SKM-1 treated with dmso at 0.1 percent for 144 hours (cell line): ENCODE measurements around the gene OSBPL3.
"Not testable (repeated sequence)": the region's sequence is repeated elsewhere in the genome, so short reads cannot be mapped to it uniquely, and the experiment has no call there.

Source experiments
- DNase-seq: peaks from one replicate; lab custom pipeline; 2025; ENCODE audit not compliant: unreplicated experiment; lab: John Stamatoyannopoulos, UW

Gene OSBPL3

GRCh38 chr7:24924375-24924774, 55.6 kb downstream of the OSBPL3 start:
- no peak for DNase-seq

DNA sequence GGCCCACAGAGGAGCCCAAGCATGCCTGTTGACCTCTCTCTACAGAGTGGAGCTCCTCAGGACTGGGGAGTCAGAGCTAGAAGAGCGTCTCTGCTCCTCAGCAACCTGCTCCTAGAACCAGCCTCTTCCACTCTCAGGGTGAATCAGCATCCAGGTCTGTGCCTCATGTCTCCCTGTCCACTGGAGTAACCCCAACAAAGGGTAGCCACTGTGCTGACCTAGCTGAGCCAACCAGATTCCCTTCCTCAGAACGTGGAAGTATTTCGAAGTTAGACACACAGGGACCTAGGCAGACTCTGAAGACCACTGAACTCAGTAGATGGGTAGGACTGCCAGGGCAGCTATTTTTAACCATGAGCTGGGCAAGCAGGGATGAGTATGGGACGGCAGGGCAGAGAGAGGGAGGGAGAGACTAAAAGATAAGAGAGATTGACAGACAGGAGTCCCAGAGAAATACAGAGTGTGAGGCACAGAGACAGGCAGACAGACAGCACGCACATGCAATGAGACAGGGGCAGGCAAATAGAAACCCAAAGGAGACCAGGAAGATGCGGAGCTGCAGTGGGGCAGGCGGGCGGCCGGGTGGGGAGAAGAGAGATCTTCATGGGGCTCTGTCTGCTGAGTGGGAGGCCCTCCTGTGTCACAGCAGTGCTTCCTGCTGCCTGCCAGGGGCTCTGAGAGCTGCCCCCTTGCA, 56.7 kb downstream of the OSBPL3 start:
- DNase-seq = no peak

DNA sequence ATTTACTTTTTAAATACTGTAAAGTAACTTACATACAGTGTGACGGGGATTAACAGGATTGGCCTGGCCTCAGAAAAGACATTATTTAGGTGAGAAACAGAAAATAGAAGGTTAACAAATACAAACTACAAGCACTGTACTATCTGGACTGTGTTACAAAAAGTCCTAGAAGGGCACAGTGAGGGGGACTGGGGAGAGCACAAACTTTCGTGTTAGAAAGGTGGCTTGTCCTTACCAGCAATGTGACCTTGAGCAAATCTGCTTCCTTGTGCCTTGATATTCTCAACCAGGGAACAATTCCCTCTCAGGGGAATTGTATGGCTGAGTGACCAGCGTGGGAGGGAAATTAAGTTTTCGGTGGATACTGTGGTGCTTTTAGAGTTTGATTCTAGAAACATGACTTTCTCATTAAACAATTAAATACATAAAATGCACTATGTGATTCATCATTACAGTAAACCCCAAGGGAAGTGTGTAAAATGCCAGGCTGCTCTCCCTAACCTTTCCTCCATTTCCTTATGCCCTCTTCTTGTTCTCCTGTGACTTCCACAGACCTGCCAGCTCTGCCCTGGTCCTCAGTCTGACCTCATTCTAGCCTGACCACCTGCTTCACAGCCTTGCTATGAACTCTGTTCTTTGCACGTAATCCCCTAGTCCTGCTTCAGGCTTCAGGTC, 57.7 kb downstream of the OSBPL3 start:
- no peak for DNase-seq

DNA sequence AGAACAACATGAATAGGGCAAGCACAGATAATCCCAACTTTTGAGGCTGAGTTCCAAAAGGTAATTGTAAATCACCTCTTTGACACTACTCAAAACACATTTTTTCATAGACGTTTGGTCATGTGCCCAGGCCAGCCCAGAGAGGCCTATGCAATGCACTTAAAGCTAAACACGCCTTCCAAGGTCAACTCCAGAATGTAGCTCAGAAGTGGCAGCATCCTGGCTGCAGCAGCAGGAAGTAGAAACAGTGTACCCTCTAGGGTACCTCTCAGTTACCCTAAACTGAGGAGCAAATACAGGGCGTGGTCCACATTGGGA, 58.7 kb downstream of the OSBPL3 start:
- DNase-seq = no peak

DNA sequence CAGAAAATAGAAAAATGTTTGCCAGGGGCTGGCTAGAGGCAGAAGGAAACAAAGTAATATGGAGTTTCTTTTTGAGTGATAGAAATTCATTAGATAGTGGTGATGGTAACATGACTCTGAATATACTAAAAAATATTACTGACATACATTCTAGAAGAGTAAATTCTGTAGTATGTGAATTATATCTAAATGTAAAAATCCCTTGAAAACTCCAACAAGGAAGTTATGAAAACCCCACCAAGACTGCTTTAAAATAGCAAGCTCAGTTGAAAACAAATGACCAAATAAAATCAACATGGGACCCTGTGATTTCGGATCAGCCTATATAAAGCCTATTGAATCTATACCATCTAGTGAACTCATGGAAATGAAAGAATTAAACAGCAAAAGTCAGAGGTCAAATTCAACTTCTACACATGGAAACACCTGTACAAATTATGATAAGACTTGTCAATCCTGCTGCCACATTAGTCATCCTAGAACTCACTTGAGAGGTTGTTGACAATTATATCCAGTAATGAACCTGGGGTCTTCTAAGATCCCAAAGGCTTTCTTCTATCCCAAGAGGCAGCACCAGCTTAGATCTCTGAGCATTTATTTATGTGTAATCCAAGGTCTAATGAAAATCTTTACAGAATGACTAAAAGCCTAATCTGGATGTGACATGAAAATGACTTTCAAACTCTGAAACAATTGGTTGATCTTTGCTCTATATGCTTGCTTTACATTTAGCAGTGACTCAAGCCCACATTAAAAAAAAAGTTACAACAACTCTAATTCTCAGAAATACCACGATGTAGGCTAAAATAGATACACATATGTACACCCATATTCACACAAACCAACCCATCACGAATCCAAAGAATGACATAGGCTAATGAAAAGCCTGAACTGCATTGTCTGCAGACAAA, 59.3 kb downstream of the OSBPL3 start:
- DNase-seq = no peak

GRCh38 chr7:24917510-24918239, 62.3 kb downstream of the OSBPL3 start:
- DNase-seq = no peak

GRCh38 chr7:24916463-24917040, 63.4 kb downstream of the OSBPL3 start:
- DNase-seq = no peak

GRCh38 chr7:24914465-24914859, 65.5 kb downstream of the OSBPL3 start:
- DNase-seq = no peak

DNA sequence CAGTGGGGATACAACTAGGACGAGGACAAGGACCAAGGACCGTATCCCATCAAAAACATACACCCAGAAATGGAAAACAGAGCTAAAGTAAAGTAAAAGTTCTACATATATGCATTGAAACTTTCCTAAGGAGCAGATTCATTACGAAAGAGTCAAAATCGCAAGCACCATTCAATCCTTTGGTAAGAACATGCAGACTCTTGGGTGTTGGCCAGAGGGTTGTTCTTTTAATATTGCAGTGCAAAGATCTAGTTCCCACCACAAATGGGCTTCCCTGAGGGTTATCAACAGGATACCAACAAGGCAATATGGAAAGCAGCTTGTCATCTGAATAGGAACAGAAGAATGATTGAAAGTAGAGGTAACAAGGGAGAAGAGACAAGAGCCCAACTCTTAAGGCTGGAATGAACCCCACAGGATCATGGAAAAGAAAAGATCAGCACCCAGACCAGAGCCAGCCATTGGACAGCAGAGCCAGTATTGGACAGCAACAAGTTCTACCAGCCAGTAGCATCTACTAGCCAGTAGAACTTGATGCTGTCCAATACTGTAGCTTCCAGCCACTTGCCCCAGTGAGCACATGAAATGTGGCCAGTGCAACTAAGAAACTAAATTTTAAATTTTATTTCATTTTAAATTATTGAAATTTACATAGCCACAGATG, 66.0 kb downstream of the OSBPL3 start:
- no peak for DNase-seq

GRCh38 chr7:24912874-24913514, 67.0 kb downstream of the OSBPL3 start:
- no peak for DNase-seq

DNA sequence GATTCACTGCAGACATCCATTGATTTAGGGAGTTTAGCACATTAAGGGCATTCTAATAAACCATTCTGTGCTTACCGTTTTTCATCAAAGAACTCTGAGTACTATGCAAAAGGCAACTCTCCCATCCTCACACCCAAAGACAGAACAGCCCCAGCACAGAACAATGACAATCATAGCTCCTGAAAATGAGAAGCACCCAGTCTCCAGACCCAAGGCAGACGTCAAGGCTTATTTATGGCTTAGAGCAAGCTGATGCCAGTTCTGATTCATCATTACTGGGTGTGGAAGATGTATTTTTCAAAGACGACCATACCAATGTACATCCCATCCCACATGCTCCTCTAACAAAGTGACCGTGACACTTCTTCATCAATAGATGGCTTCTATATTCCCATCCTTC, 67.6 kb downstream of the OSBPL3 start:
- DNase-seq = no peak

DNA sequence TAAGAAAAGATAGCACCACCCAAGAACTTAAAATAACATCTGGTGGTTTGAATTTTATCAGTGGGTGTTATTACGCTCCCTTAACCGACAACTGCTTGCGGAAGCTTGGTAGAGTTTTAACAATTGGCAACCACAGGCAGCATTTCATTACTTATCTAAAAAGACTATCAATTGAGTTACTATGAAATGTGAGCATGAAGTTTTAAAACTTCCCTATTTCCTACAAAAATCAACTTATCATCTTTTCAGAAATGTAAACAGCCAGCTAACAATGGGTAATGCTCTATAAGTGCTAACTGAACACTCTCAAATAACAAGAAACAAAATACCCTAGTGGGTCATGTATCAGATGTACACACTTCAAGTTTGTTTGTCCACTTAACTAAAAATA, 68.8 kb downstream of the OSBPL3 start:
- no peak for DNase-seq

GRCh38 chr7:24910551-24911212, 69.3 kb downstream of the OSBPL3 start:
- DNase-seq = no peak

- DNase-seq = no peak
Observed at GRCh38 chr7:24908727-24909126, 71.3 kb downstream of the OSBPL3 start.

DNA sequence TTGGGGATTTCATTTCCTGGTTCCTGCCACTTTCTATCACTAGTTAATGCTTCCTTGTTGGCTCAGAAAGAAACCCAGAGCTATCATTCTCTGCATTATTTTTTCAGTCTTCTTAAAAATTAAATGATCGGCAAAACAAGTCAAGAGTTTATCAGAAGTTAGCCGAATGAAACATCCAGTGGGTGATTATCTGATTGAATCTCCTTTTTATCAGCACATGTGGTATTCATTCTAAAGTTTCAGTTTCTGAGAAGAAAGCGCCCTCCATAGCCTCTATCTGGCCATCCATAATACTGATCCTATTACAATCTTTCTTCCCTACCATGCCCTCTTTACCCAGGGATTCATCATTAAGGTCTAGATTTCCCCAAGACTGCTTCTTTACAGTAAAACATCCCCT, 71.8 kb downstream of the OSBPL3 start:
- DNase-seq = no peak

GRCh38 chr7:24907311-24907886, 72.6 kb downstream of the OSBPL3 start:
- DNase-seq = no peak

DNA sequence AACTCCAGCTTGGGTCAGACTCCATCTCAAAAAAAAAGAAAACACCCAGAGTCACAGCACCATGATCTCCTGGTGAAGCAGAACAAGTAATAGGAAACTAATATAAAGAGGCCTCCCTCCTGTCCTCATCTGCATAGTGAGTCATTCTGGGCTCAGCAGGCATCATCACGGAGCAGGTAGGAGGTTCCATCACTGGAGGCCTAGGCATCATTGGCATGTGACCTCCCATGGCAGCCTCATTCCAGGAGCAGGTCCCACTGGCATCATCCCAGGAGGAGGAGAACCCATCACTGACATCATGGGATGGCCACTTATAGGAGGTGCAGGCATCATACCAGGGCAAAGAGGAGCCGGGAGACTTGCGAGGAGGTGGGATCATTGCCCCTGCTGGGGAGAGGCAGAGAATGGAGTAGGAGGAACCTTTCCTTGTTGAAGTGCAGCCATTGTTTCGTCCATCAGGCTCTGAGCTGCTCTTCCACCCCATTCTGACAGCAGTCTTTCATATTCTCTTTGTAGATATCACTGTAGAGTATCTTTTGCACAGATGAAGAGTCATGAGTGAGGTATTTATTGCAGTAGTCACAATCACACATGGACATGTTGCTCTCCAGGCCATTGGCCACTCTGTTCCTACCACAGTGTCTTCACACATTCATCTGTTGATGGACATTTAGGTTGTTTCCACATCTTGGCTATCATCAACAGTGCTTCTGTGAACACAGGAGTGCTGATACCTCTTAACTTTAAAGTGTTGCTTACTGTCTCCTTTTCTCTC, 73.8 kb downstream of the OSBPL3 start:
- DNase-seq = no peak

- DNase-seq = not testable (repeated sequence)
Observed at GRCh38 chr7:24903992-24904391, 76.0 kb downstream of the OSBPL3 start.
